Effector memory CD8-positive, alpha-beta T cell (primary cell): ENCODE results near the gene ZC3H10.
"Not testable (repeated sequence)": the region's sequence is repeated elsewhere in the genome, so short reads cannot be mapped to it uniquely, and the experiment has no call there.

ENCODE experiments used
- ATAC-seq: fragments of 150-1000 bp; cut with Tn5 transposase; replicated peaks from 2 replicates; pipeline ENCODE4 v1.10.0; 2021; ENCODE audit warnings: mild to moderate bottlenecking, moderate library complexity
- DNase-seq, 3 experiments: peaks; one replicate each; pipeline ENCODE4 v3.0.0; 2021
- H3K27ac Mint-ChIP-seq, 2 donors: one replicate each; pipeline ENCODE4 v1.8.0; 2022; ENCODE audit warnings: mild to moderate bottlenecking in 2 of 2, mixed read lengths in 2 of 2, moderate library complexity in 2 of 2
- H3K27me3 Mint-ChIP-seq, 2 donors: one replicate each; pipeline ENCODE4 v1.8.0; 2022; ENCODE audit warnings: mixed read lengths in 2 of 2
- H3K36me3 Mint-ChIP-seq: one replicate; pipeline ENCODE4 v1.8.0; 2022; ENCODE audit warnings: mild to moderate bottlenecking, moderate library complexity, mixed read lengths; ENCODE audit not compliant: insufficient read depth
- H3K4me1 Mint-ChIP-seq, 2 donors: one replicate each; pipeline ENCODE4 v1.8.0; 2022; ENCODE audit warnings: low read depth in 2 of 2, mixed read lengths in 2 of 2
- H3K4me3 Mint-ChIP-seq, 2 donors: one replicate each; pipeline ENCODE4 v1.8.0; 2022; ENCODE audit warnings: mild to moderate bottlenecking in 2 of 2, mixed read lengths in 2 of 2, moderate library complexity in 2 of 2
- H3K9me3 Mint-ChIP-seq, 2 donors: one replicate each; pipeline ENCODE4 v1.8.0; 2022; ENCODE audit warnings: mixed read lengths in 2 of 2

ZC3H10 gene

GRCh38 chr12:56143870-56144269 is 25.8 kb downstream of the ZC3H10 start:
- Mint-ChIP-seq H3K27me3 (no peaks in the 10 kb centered on the region), H3K9me3 (no peaks in the 10 kb centered on the region), H3K4me3 (no peak overlapping the region), H3K36me3 (peaks cover 63% of the 10 kb centered on the region), H3K27ac (peak overlapping the region; percentile 67 to 84), H3K4me1 (peaks cover 17 to 19% of the 10 kb centered on the region in 2 donors)
- no peak for ATAC-seq
- no peak for DNase-seq

- DNase-seq = no peak
- peak overlapping the region in 1 of 2 donors; percentile 35 for H3K27ac Mint-ChIP-seq
- H3K36me3 Mint-ChIP-seq = peaks cover 51% of the 10 kb centered on the region
- no peaks in the 10 kb centered on the region for H3K27me3 Mint-ChIP-seq
- no peak for ATAC-seq
- no peak overlapping the region for H3K4me3 Mint-ChIP-seq
- H3K4me1 Mint-ChIP-seq = peaks cover 19% of the 10 kb centered on the region in 2 donors
- H3K9me3 Mint-ChIP-seq = no peaks in the 10 kb centered on the region
These were observed 27.2 kb downstream of the ZC3H10 start for GRCh38 chr12:56145217-56145616.

GRCh38 chr12:56146492-56147460 is 28.7 kb downstream of the ZC3H10 start:
- no peak overlapping the region for H3K4me3 Mint-ChIP-seq
- H3K9me3 Mint-ChIP-seq = no peaks in the 10 kb centered on the region
- DNase-seq (no peak), ATAC-seq (no peak)
- H3K36me3 Mint-ChIP-seq = peaks cover 51% of the 10 kb centered on the region
- no peaks in the 10 kb centered on the region for H3K27me3 Mint-ChIP-seq
- H3K4me1 Mint-ChIP-seq = peaks cover 19 to 25% of the 10 kb centered on the region in 2 donors
- H3K27ac Mint-ChIP-seq = peak overlapping the region in 1 of 2 donors; percentile 67

DNA sequence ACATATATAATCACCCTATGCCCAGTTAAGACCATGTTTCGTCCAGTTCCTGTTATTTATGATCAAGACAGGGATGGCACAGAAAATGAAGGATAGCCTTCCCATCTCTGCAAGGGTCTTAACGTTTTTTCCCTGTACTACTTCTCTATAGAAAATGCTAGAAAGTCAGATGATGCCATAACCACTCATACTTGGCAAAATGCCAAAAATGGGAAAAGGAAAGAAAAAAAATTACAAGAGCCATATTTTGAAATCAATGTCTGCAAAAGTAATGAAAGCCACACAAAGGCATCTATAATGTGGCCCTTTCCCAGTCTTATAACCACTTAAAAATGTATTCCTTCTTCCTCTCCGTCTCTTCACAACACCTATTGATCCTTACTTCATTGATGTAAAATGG is 32.5 kb downstream of the ZC3H10 start:
- H3K27me3 Mint-ChIP-seq = no peaks in the 10 kb centered on the region
- H3K27ac Mint-ChIP-seq = peak overlapping the region; percentile 90 to 93
- DNase-seq = no peak
- no peaks in the 10 kb centered on the region for H3K9me3 Mint-ChIP-seq
- no peak for ATAC-seq
- H3K4me1 Mint-ChIP-seq = peaks cover 11 to 15% of the 10 kb centered on the region in 2 donors
- H3K36me3 Mint-ChIP-seq = peaks cover 28% of the 10 kb centered on the region
- H3K4me3 Mint-ChIP-seq = peak overlapping the region; percentile 81 to 88

DNA sequence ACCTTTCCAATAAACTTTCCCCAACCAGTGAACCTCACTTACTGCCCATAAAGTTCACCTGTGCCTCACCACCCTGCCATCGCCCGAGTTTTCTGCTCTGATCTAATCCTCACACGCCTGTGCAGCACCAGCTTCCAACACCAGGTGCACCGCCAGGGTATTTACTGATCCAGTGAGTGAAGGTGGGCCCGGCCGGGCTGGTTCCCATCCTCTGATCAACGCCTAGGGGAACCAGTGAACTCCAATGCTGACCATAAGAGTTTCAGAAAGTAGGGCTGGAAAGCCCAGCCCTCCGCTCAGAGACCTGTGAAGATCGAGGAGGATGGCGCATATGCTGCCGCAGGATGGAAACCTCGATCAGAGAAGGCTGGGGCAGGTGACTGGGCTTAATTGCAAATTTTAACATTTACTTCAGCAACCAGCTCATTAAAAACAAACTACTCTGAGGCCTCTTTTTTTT is 33.6 kb downstream of the ZC3H10 start:
- Mint-ChIP-seq H3K27ac (peak overlapping the region; percentile 90 to 93), H3K4me3 (peak overlapping the region; percentile 81 to 88), H3K4me1 (peaks cover 11 to 15% of the 10 kb centered on the region in 2 donors), H3K9me3 (no peaks in the 10 kb centered on the region), H3K27me3 (no peaks in the 10 kb centered on the region), H3K36me3 (peaks cover 25% of the 10 kb centered on the region)
- DNase-seq = peak; percentile 40 to 64 (median 52)
- peak; percentile 73 for ATAC-seq

DNA sequence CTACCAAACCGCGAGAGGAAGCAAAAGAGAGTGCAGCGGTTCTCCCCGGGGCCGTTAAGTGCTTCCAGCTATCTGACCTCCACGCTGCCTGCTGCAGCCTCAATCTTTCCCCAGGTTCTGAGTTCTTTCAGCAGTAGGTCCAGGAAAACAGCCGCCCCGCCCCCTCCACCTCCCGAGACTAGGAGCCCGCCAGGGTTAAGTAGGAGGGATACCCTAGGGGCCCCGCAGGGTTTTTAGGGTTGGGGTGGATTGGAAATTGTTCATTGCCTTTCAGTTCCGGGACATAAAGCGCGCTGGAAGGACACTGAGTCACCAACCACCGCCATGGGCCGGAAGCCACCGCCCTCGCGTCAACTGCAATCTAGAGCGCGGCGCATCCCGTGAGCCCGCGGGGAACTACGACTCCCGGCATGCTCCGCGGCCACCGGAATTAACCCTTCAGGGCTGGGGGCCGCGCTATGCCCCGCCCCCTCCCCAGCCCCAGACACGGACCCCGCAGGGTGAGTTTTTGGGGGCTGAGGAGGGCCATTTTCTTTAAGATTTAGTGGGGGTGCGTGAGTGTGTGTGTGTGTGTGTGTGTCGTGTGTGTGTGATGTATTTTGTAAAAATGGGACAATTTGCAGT is 34.2 kb downstream of the ZC3H10 start, which contains the start of gene MYL6B:
Gene MYL6B, plus strand, starts transcription at position 456 of the 624 bp plus-strand sequence. CDS start 1,332 bp downstream, outside the sequence.
- Mint-ChIP-seq H3K36me3 (peaks cover 25% of the 10 kb centered on the region), H3K4me3 (peak within 1 kb of the TSS; percentile 81 to 88), H3K27ac (peak within 1 kb of the TSS; percentile 90 to 93), H3K27me3 (no peaks in the 10 kb centered on the region), H3K9me3 (no peaks in the 10 kb centered on the region), H3K4me1 (peaks cover 14 to 19% of the 10 kb centered on the region in 2 donors)
- peak; percentile 95 for ATAC-seq
- peak; percentile 86 to 87 (median 87) for DNase-seq

DNA sequence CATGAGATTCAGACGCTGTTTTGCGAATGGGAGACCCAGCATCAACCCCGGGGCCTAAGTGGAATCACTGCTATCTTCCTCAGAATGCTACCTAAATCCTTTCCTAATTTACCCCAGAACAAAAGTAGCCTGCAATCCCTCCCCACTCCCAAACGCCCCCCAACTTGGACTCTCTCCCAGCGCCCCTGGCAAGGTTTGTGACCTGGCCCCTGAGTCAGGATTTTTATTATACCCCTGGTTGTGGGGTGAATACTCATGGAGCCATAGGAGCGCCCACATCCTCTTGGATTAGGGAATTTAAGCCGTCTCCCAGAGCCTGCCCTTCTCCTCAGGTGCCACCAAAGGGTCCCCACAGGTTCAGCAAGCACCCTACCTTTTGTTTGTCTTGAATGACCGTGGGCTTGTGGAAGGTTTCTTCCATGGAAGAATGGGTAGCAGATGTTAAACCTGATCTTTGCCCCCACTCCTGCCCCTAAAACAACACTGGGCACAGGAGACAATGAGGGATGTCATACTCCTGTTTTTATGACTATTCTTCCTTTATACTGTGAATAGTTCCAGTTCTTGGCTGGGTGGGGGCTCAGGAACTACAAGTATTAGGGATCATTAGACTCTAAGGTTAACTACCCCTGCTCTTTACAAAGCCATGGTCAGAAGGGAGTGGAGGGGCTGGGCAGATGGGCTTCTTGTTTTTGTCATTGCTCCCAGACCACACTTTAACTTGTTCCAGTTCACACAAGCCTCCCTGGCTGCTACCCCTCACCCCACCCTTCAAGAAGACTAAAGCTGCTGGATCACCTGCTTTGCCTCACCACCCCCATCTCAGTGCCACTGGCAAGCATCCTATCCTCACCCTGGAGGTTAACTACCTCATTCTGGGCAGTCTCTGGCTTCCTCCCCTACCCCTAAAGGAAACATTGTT is 35.0 kb downstream of the ZC3H10 start:
- Mint-ChIP-seq H3K27me3 (no peaks in the 10 kb centered on the region), H3K36me3 (peaks cover 29% of the 10 kb centered on the region), H3K4me1 (peaks cover 20 to 23% of the 10 kb centered on the region in 2 donors), H3K27ac (peak overlapping the region; percentile 90 to 93), H3K4me3 (peak overlapping the region; percentile 81 to 88), H3K9me3 (no peaks in the 10 kb centered on the region)
- no peak for DNase-seq
- ATAC-seq = no peak

DNA sequence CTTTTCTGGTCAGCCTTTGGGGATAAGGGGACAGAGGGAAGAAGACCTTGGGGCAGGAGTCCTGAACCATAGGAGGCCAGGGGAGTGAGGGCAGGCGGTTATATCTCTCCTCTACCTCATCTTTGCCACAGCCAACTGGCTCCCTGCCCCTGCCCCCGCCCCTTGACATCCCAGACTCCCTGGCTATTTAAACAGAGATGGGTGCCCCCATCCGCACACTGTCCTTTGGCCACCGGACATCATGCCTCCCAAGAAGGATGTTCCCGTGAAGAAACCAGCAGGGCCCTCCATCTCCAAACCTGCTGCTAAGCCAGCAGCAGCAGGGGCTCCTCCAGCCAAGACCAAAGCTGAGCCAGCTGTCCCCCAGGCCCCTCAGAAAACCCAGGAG is 35.6 kb downstream of the ZC3H10 start:
- peaks cover 20 to 25% of the 10 kb centered on the region in 2 donors for H3K4me1 Mint-ChIP-seq
- DNase-seq (no peak), ATAC-seq (no peak)
- no peaks in the 10 kb centered on the region for H3K27me3 Mint-ChIP-seq
- H3K9me3 Mint-ChIP-seq = no peaks in the 10 kb centered on the region
- H3K4me3 Mint-ChIP-seq = peak overlapping the region; percentile 81 to 88
- peak overlapping the region in 1 of 2 donors; percentile 93 for H3K27ac Mint-ChIP-seq
- H3K36me3 Mint-ChIP-seq = peaks cover 34% of the 10 kb centered on the region

DNA sequence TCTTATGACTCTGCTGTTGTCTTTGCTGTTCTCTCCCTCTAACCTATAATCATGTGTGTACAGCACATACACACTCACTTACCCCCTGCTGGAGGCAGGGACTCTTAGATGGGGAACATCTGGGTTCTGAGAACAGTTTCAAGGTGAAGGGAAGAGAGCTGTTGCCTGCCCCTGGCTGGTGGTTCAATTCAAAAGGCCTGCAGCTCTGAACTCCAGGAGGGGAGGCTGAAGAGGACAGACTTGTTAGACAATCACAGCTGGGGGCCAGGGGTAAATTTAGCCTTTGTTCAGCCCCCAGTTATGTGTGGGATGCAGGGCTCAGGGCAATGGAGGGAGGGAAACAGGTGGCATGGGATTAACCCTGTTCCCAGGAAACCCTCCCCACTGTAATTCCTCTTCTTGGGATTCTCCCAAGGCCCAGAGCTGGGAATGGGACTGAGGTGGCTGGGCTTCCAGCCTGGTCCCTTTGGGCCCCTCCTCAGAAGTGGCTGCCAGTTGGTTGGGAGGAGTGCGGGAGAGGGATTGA is 36.2 kb downstream of the ZC3H10 start:
- no peak overlapping the region for H3K4me3 Mint-ChIP-seq
- H3K4me1 Mint-ChIP-seq = peaks cover 27 to 31% of the 10 kb centered on the region in 2 donors
- no peak for DNase-seq
- no peaks in the 10 kb centered on the region for H3K9me3 Mint-ChIP-seq
- no peaks in the 10 kb centered on the region for H3K27me3 Mint-ChIP-seq
- peaks cover 39% of the 10 kb centered on the region for H3K36me3 Mint-ChIP-seq
- no peak overlapping the region for H3K27ac Mint-ChIP-seq
- ATAC-seq = no peak

- Mint-ChIP-seq H3K27ac (no peak overlapping the region), H3K4me1 (peaks cover 32 to 36% of the 10 kb centered on the region in 2 donors), H3K36me3 (peaks cover 44% of the 10 kb centered on the region), H3K4me3 (no peak overlapping the region), H3K9me3 (no peaks in the 10 kb centered on the region), H3K27me3 (no peaks in the 10 kb centered on the region)
- no peak for ATAC-seq
- no peak for DNase-seq
These were observed 36.8 kb downstream of the ZC3H10 start for GRCh38 chr12:56154818-56155217.

DNA sequence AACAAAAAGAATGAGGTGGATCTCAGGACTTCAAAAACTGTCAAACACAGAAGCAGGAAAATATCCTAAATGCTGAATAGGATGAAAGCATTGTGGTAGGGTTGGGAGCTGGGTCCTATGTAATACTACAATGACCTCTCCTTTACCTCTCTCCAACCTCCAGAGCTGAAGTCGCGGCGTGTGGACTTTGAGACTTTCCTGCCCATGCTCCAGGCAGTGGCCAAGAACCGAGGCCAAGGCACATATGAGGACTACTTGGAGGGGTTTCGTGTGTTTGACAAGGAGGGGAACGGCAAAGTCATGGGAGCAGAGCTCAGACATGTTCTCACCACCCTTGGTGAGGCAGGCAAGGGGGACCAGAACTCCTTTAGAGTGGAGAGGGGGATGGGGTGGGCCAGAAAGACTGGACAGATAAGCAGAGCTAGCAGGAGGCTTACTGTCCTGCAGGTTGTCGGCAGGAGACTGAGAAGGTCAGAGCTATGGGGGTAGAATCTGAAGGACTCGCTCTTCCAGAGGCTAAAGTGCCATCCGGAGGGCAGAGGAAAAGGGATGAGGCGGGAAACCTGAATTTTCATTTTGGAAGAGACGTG is 37.3 kb downstream of the ZC3H10 start:
- no peaks in the 10 kb centered on the region for H3K27me3 Mint-ChIP-seq
- DNase-seq = no peak

DNA sequence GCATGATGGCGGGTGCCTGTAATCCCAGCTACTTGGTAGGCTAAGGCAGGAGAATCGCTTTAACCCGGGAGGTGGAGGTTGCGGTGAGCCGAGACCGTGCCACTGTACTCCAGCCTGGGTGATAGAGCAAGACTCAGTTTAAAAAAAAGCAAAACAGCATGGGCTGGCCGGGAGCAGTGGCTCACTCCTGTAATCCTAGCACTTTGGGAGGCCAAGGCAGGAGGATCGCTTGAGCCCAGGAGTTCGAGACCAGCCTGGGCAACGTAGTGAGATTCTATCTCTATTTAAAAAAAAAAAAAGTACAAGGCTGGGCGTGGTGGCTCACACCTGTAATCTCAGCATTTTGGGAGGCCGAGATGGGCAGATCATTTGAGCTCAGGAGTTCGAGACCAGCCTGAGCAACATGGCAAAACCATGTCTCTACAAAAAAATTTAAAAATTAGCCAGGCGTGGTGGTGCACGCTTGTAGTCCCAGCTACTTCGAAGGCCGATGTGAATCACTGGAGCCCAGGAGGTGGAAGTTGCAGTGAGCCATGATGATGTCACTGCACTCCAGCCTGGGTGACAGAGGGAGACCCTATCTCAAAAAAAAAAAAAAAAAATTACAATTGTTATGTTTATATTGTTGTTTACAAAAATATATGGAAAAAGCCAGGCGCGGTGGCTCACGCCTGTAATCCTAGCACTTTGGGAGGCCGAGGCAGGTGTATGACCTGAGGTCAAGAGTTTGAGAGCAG is 38.6 kb downstream of the ZC3H10 start:
- Mint-ChIP-seq H3K4me3 (peak overlapping the region; percentile 88 to 95), H3K4me1 (peaks cover 42 to 45% of the 10 kb centered on the region in 2 donors), H3K36me3 (peaks cover 47% of the 10 kb centered on the region), H3K27ac (peak overlapping the region in 1 of 2 donors; percentile 98)
- not testable (repeated sequence) for H3K27me3 Mint-ChIP-seq, DNase-seq, H3K9me3 Mint-ChIP-seq, ATAC-seq

More for the DNA sequence above, 37.3 kb downstream of the ZC3H10 start:
- peaks cover 37 to 39% of the 10 kb centered on the region in 2 donors for H3K4me1 Mint-ChIP-seq
- H3K9me3 Mint-ChIP-seq = no peaks in the 10 kb centered on the region
- ATAC-seq = no peak
- peak overlapping the region in 1 of 2 donors; percentile 88 for H3K4me3 Mint-ChIP-seq
- no peak overlapping the region for H3K27ac Mint-ChIP-seq
- peaks cover 47% of the 10 kb centered on the region for H3K36me3 Mint-ChIP-seq
